GM13976 (cell line): ENCODE results near the gene MSTO1.

Experiments used
- DNase-seq: peaks from one replicate; pipeline ENCODE4 v3.0.0; 2012; ENCODE audit warnings: low spot score
- CTCF ChIP-seq: IDR thresholded peaks from 2 replicates; pipeline ENCODE4 v1.5.1; 2012; ENCODE audit warnings: borderline replicate concordance, mild to moderate bottlenecking; ENCODE audit not compliant: insufficient read depth; ENCODE audit errors: extremely low read depth, missing control alignments, control extremely low read depth
- in situ Hi-C: fragments of 300-500 bp; cut with MboI; formaldehyde crosslinking; loops from one replicate; pipeline ENCODE4 v1.12.0; 2022; ENCODE audit warnings: low sequenced_read_pairs, mixed read lengths, inconsistent platforms; ENCODE audit not compliant: unreplicated experiment

MSTO1 gene

GRCh38 chr1:155643230-155643629 lies 33.2 kb downstream of the MSTO1 start:
- in situ Hi-C loops = no loop called here
- DNase-seq = no peak
- TF ChIP-seq CTCF = no peak

- DNase-seq = no peak
- in situ Hi-C loops = no loop called here
- no peak for TF ChIP-seq CTCF
Observed at GRCh38 chr1:155645034-155645598, 35.1 kb downstream of the MSTO1 start.

GRCh38 chr1:155645648-155646047 lies 35.6 kb downstream of the MSTO1 start:
- in situ Hi-C loops = no loop called here
- no peak for TF ChIP-seq CTCF
- DNase-seq = no peak

- DNase-seq = no peak
- in situ Hi-C loops = no loop called here
- TF ChIP-seq CTCF = no peak
Observed at GRCh38 chr1:155646307-155646706, 36.3 kb downstream of the MSTO1 start.

GRCh38 chr1:155648207-155649147 lies 38.5 kb downstream of the MSTO1 start:
- in situ Hi-C loops = no loop called here

GRCh38 chr1:155649676-155650075 lies 39.7 kb downstream of the MSTO1 start:
- DNase-seq = no peak
- in situ Hi-C loops = no loop called here
- no peak for TF ChIP-seq CTCF

More at GRCh38 chr1:155648207-155649147, 38.5 kb downstream of the MSTO1 start:
- no peak for DNase-seq
- TF ChIP-seq CTCF = no peak
